ENCODE data around the gene PMEPA1.

PMEPA1 gene

DNA sequence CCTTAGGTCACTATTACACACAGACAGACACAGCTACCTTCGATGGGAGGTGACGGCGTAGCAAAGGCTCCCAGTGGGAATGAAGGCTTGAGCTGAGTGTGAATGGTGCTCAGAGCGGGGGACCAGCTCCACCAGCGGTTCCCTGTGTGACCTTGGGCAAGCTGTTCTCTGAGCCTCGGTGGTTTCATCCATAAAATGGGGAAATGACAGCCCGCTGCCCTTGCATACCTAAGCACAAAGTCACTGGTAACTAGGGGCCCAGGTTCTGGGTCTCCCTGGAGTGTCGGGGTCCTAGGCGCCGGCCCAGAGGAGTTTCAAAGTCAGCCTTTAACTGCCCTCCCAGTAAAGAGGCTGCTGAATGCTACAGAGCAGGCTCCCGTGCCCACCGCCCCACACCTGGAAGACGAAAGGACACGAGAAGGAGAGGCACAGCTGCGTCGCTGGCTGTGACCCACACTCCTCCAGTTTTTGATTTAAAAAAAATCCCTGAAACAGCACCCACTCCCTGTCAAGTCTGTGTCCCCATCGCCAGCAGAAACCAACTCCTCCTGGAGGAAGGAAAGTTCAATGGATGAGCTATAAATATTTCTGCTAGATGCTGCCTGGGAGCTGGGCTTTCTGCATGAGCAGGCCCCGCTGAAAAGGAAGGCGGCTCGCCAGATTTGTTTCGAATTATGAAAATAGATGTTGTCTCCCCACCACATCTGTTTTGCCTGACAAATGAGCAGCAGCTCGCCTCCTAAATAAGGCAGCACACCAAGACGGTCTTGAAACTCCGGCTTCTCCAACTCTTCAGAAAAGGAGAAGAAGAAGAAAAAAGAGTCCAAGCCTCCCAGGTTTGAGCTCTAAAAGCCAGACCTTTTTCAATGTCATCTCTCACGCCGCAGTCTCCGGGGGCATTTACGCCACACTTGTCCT lies 27.4 kb downstream of the PMEPA1 start:
- no peak for DNase-seq (ENCODE audit: low spot score)
- TF ChIP-seq CTCF (conservative IDR thresholded peaks at IDR 0.05; ENCODE audit: low read depth), result no peak
- peak overlapping the region; percentile 40 for H3K27ac ChIP-seq
- CTCF ChIA-PET, result interaction anchor here (0.7 to 2.1 kb wide), 3 partner anchors 11 to 557 kb away, joined by 3 to 9 read pairs (median 3); no protein-coding TSS in a partner anchor
- POLR2A ChIA-PET (ENCODE audit: low non-redundant PET), result no interaction called here

DNA sequence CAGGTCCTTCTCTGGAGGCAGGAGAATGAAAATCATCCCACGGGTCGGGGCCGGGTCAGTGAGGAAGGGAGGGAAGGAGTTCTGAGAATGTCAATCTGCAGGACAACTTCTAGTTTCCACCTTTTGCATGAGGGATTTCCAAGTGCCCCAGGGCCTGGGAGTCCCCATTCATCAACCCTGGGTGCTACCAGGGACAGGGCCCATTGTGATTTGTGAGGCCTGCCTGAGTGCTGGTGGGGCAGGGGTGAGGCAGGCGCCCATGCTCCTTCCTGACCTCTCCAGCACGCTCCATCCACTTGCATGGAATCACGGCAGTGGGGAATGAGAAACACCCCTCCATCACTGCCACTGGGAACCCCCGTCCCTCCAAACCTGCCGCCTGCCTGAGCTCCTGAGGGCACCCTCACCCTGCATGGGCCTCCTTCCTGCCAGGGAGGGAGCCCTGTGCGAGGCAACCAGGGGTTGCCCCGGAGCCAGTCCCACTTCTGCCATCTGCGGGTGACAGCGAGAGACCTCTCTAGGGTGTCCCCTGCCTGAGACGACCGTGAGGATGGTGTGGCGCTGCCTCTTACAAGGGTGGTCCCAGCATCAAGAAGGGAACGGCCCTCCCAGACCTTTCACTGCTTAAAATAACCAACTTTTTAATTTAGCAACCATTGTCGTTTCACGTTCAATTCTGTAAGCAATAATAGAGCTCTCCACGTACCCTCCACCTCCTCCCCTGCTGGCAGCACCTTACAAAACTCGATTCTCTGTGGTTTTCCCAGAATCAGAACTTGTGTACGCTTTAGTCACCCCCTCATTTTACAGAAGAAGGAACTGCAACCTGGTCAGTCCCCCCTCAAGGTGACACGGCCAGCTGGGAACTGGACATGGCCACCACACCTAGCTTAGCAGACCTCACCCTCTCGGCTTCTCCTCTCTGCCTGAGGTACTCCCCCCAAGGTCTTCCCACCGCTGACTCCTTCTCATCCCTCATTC lies 28.6 kb downstream of the PMEPA1 start:
- H3K27ac ChIP-seq, result peak overlapping the region; percentile 40
- no peak for TF ChIP-seq CTCF (conservative IDR thresholded peaks at IDR 0.05; ENCODE audit: low read depth)
- ChIA-PET POLR2A (ENCODE audit: low non-redundant PET) (no interaction called here), CTCF (interaction anchor here (0.5 to 0.7 kb wide), 4 partner anchors 52 to 1760 kb away, joined by 3 to 4 read pairs (median 3); no protein-coding TSS in a partner anchor)
- DNase-seq (ENCODE audit: low spot score), result no peak

DNA sequence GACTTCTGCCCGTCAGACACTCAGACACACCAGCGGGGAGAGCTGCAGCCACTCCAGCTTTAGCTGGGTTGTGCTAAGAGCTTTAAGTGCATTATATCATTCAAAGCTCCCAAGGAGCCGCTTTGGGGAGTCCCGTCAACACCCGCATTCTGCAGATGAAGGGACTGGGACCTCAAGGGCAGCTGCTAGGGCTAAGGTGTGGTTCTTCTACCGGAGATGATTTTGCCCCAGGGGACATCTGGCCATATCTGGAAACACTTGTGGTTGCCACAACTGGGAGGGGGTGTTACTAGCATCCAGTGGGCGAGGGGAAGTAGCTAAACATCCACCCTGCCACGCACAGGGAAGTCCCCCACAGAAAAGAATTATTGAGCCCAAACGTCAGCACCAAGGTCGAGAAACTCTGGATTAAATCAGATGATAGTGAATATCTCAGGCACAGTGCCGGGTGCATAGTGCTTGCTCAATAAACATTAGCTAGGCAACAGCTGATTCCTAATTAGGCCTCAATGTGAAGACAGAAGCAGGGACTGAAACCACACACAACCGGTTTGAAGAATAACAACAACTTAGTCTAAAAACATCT lies 29.6 kb downstream of the PMEPA1 start:
- CTCF ChIA-PET, result interaction anchor here (0.5 to 0.6 kb wide), 3 partner anchors 53 to 530 kb away, joined by 3 to 4 read pairs (median 3); no protein-coding TSS in a partner anchor
- TF ChIP-seq CTCF (conservative IDR thresholded peaks at IDR 0.05; ENCODE audit: low read depth), result no peak
- DNase-seq (ENCODE audit: low spot score), result no peak
- peak overlapping the region; percentile 40 for H3K27ac ChIP-seq
- POLR2A ChIA-PET (ENCODE audit: low non-redundant PET), result no interaction called here

- CTCF ChIA-PET, result no interaction called here
- TF ChIP-seq CTCF (conservative IDR thresholded peaks at IDR 0.05; ENCODE audit: low read depth), result no peak
- POLR2A ChIA-PET (ENCODE audit: low non-redundant PET), result no interaction called here
- no peak for DNase-seq (ENCODE audit: low spot score)
- H3K27ac ChIP-seq, result peak overlapping the region; percentile 40
These were observed 30.7 kb downstream of the PMEPA1 start for GRCh38 chr20:57679113-57679512.

- H3K27ac ChIP-seq, result peak overlapping the region; percentile 21; the same call in 1 of the 2 replicates
- no peak for TF ChIP-seq CTCF (conservative IDR thresholded peaks at IDR 0.05; ENCODE audit: low read depth)
- POLR2A ChIA-PET (ENCODE audit: low non-redundant PET), result no interaction called here
- CTCF ChIA-PET, result no interaction called here
- DNase-seq (ENCODE audit: low spot score), result no peak
These were observed 31.5 kb downstream of the PMEPA1 start for GRCh38 chr20:57678340-57678739.

- POLR2A ChIA-PET (ENCODE audit: low non-redundant PET), result no interaction called here
- H3K27ac ChIP-seq, result no peak overlapping the region
- no peak for TF ChIP-seq CTCF (conservative IDR thresholded peaks at IDR 0.05; ENCODE audit: low read depth)
- DNase-seq (ENCODE audit: low spot score), result no peak
- CTCF ChIA-PET, result no interaction called here
These were observed 32.2 kb downstream of the PMEPA1 start for GRCh38 chr20:57677584-57677982.

Data from RWPE1 (cell line).